Measurements from ENCODE around the gene HYLS1. TPM values are rescaled to one million over a fixed set of nuclear protein-coding genes. Genes with fewer than 3 reads are reported as not detected.

The HYLS1 gene
- total RNA-seq, 1 experiment from 2014 or later, result 16.7 TPM

- CTCF ChIA-PET, result no interaction called here
- BruUV-seq (replicated peaks), result no TSS peak
- no peaks in the 10 kb centered on the region for H3F3A ChIP-seq (ENCODE audit: insufficient read depth, low read depth)
These were observed 47.0 kb downstream of the HYLS1 start for GRCh38 chr11:125934473-125934872.

DNA sequence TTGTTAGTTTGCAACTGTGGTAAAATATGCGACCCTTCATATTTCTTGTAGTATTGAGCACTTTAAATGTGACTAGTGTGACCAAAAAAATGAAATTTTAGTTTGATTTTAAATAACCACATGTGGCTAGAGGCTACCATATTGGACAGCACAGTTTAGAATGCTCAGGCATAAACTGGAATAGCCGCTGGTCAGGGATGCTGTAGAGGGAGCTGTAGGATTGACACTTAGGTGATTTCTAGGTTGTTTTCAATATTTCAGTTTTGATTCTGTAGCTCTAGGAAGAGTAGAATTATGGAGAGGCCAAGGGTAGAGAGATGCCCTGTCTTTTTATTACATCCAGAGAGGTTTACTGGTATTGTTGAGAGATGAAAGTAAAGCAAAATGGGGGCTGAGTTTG, 47.6 kb downstream of the HYLS1 start:
- ChIA-PET CTCF (no interaction called here), POLR2A (ENCODE audit: unreplicated experiment) (no interaction called here)
- H3K27me3 ChIP-seq (ENCODE audit: insufficient read depth, low read depth), result peaks cover 9% of the 10 kb centered on the region; the same call in 1 of the 2 replicates
- no peak overlapping the region for H3K27ac ChIP-seq
- no peaks in the 10 kb centered on the region for H3K36me3 ChIP-seq (ENCODE audit: low read depth)
- H3K79me2 ChIP-seq (ENCODE audit: low read depth), result no peaks in the 10 kb centered on the region
- H3K9me3 ChIP-seq (ENCODE audit: insufficient read depth, low read depth), result no peaks in the 10 kb centered on the region
- H3K4me1 ChIP-seq (replicated peaks; ENCODE audit: insufficient read depth), result no peaks in the 10 kb centered on the region
- no peaks in the 10 kb centered on the region for H4K20me1 ChIP-seq (ENCODE audit: insufficient read depth)
- BruUV-seq (replicated peaks), result no TSS peak
- TF ChIP-seq, protein P1, sequence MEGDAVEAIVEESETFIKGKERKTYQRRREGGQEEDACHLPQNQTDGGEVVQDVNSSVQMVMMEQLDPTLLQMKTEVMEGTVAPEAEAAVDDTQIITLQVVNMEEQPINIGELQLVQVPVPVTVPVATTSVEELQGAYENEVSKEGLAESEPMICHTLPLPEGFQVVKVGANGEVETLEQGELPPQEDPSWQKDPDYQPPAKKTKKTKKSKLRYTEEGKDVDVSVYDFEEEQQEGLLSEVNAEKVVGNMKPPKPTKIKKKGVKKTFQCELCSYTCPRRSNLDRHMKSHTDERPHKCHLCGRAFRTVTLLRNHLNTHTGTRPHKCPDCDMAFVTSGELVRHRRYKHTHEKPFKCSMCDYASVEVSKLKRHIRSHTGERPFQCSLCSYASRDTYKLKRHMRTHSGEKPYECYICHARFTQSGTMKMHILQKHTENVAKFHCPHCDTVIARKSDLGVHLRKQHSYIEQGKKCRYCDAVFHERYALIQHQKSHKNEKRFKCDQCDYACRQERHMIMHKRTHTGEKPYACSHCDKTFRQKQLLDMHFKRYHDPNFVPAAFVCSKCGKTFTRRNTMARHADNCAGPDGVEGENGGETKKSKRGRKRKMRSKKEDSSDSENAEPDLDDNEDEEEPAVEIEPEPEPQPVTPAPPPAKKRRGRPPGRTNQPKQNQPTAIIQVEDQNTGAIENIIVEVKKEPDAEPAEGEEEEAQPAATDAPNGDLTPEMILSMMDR (conservative IDR thresholded peaks at IDR 0.05), result no peak
- no peak for TF ChIP-seq EZH2 (IDR thresholded peaks at IDR 0.05; ENCODE audit: low read depth)
- no peak overlapping the region for H2AFZ ChIP-seq
- H3K9me2 ChIP-seq (ENCODE audit: insufficient read depth), result no peaks in the 10 kb centered on the region
- H3F3A ChIP-seq (ENCODE audit: insufficient read depth, low read depth), result no peaks in the 10 kb centered on the region
- H3K4me3 ChIP-seq, result no peak overlapping the region
- intact Hi-C loops (cut with micrococcal nuclease; ENCODE audit: unreplicated experiment), result no loop called here
- H3K4me2 ChIP-seq, result no peak overlapping the region
- DNase-seq, result no peak

More at GRCh38 chr11:125934473-125934872, 47.0 kb downstream of the HYLS1 start:
- H3K4me3 ChIP-seq, result no peak overlapping the region
- H3K4me2 ChIP-seq, result no peak overlapping the region
- no peaks in the 10 kb centered on the region for H3K36me3 ChIP-seq (ENCODE audit: low read depth)
- intact Hi-C loops (cut with micrococcal nuclease; ENCODE audit: unreplicated experiment), result no loop called here
- H2AFZ ChIP-seq, result no peak overlapping the region
- H3K9me3 ChIP-seq (ENCODE audit: insufficient read depth, low read depth), result no peaks in the 10 kb centered on the region
- no peaks in the 10 kb centered on the region for H3K4me1 ChIP-seq (replicated peaks; ENCODE audit: insufficient read depth)
- H3K9me2 ChIP-seq (ENCODE audit: insufficient read depth), result no peaks in the 10 kb centered on the region
- no peaks in the 10 kb centered on the region for H4K20me1 ChIP-seq (ENCODE audit: insufficient read depth)
- POLR2A ChIA-PET (ENCODE audit: unreplicated experiment), result no interaction called here
- peaks cover 9% of the 10 kb centered on the region; the same call in 1 of the 2 replicates for H3K27me3 ChIP-seq (ENCODE audit: insufficient read depth, low read depth)
- no peak for TF ChIP-seq EZH2 (IDR thresholded peaks at IDR 0.05; ENCODE audit: low read depth)
- TF ChIP-seq, protein P1 (conservative IDR thresholded peaks at IDR 0.05), result no peak
- H3K27ac ChIP-seq, result no peak overlapping the region
- DNase-seq, result no peak
- no peaks in the 10 kb centered on the region for H3K79me2 ChIP-seq (ENCODE audit: low read depth)

DNA sequence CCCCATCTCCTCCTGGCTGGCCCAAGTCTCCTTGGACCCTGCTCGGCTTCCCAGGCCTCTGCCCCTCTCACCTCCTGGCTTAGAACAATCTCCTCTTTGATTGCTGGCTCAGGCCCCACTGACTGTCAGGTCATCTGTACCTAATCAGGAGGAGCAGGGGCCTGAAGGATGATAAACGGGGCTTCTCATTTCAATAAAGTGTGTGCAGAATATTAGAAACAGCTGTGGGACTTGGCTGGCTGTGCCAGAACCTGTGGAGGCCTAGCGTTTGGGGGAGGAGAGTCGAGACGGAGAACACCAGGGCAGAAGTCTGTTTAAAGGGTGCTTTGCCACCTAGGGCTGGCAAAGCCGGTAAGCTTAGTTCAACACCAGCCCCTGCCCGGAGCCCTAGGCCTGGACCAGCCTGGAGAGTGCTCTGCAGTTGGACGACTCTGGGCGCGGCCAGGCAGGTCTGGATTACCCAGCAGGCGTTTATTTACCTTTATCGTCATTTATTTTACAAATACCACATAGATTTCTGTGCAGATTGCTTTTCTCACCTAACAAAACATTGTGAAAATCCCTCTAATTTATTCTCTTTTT, 48.2 kb downstream of the HYLS1 start:
- CTCF ChIA-PET, result no interaction called here
- intact Hi-C loops (cut with micrococcal nuclease; ENCODE audit: unreplicated experiment), result no loop called here
- H3K9me2 ChIP-seq (ENCODE audit: insufficient read depth), result no peaks in the 10 kb centered on the region
- no peaks in the 10 kb centered on the region for H3F3A ChIP-seq (ENCODE audit: insufficient read depth, low read depth)
- H3K4me1 ChIP-seq (replicated peaks; ENCODE audit: insufficient read depth), result no peaks in the 10 kb centered on the region
- H3K9me3 ChIP-seq (ENCODE audit: insufficient read depth, low read depth), result no peaks in the 10 kb centered on the region
- no TSS peak for BruUV-seq (replicated peaks)
- H3K79me2 ChIP-seq (ENCODE audit: low read depth), result no peaks in the 10 kb centered on the region
- no peak overlapping the region for H3K27ac ChIP-seq
- DNase-seq, result no peak
- no peaks in the 10 kb centered on the region for H3K36me3 ChIP-seq (ENCODE audit: low read depth)
- peaks cover 9% of the 10 kb centered on the region; the same call in 1 of the 2 replicates for H3K27me3 ChIP-seq (ENCODE audit: insufficient read depth, low read depth)
- H4K20me1 ChIP-seq (ENCODE audit: insufficient read depth), result no peaks in the 10 kb centered on the region
- H2AFZ ChIP-seq, result no peak overlapping the region
- no peak overlapping the region for H3K4me2 ChIP-seq
- TF ChIP-seq, protein P1 (conservative IDR thresholded peaks at IDR 0.05), result no peak
- no peak for TF ChIP-seq EZH2 (IDR thresholded peaks at IDR 0.05; ENCODE audit: low read depth)
- POLR2A ChIA-PET (ENCODE audit: unreplicated experiment), result no interaction called here
- no peak overlapping the region for H3K4me3 ChIP-seq
